Neutrophil (primary cell): ENCODE data around the gene CACNA1A.

ENCODE experiments used
- H3K27ac ChIP-seq: fragments of 200-600 bp; sonication (generic); 2 replicates; pipeline ENCODE4 v1.5.1; 2016; ENCODE audit warnings: mild to moderate bottlenecking, moderate library complexity
- H3K27me3 ChIP-seq: fragments of 200-600 bp; sonication (generic); 2 replicates; pipeline ENCODE4 v1.6.0; 2016; ENCODE audit warnings: mild to moderate bottlenecking
- H3K36me3 ChIP-seq: fragments of 200-600 bp; sonication (generic); 2 replicates; pipeline ENCODE4 v1.5.1; 2017
- H3K4me1 ChIP-seq, 2 experiments: fragments of 200-600 bp in 1 of 2; sonication (generic) in 1 of 2; 1 replicate in 1 of 2; 2 replicates in 1 of 2; pipeline versions ENCODE4 v1.5.1 to v1.6.1; 2013 to 2016; ENCODE audit warnings: low read depth in 1 of 2, low read length in 1 of 2, mild to moderate bottlenecking in 1 of 2, moderate library complexity in 1 of 2; ENCODE audit not compliant: control insufficient read depth in 1 of 2, insufficient read depth in 1 of 2
- H3K4me3 ChIP-seq, 2 experiments: fragments of 200-600 bp in 1 of 2; sonication (generic) in 1 of 2; 1 replicate in 1 of 2; 2 replicates in 1 of 2; pipeline ENCODE4 v1.5.1; 2013 to 2016; ENCODE audit warnings: low read depth in 1 of 2, low read length in 1 of 2, mild to moderate bottlenecking in 1 of 2, moderate library complexity in 1 of 2
- H3K9me3 ChIP-seq: fragments of 200-600 bp; sonication (generic); 2 replicates; pipeline ENCODE4 v1.5.1; 2016
- CTCF ChIP-seq: fragments of 200-600 bp; sonication (generic); IDR thresholded peaks from 2 replicates; pipeline ENCODE4 v1.5.1; 2016; ENCODE audit warnings: antibody characterized with exemption

Gene CACNA1A

GRCh38 chr19:13337181-13337580 is 169.1 kb downstream of the CACNA1A start:
- no peak for TF ChIP-seq CTCF
- Histone ChIP-seq H3K4me3 (no peak overlapping the region), H3K27me3 (no peaks in the 10 kb centered on the region), H3K27ac (no peak overlapping the region), H3K36me3 (no peaks in the 10 kb centered on the region), H3K9me3 (no peaks in the 10 kb centered on the region), H3K4me1 (no peaks in the 10 kb centered on the region)

- Histone ChIP-seq H3K4me1 (no peaks in the 10 kb centered on the region), H3K36me3 (no peaks in the 10 kb centered on the region), H3K4me3 (no peak overlapping the region), H3K9me3 (no peaks in the 10 kb centered on the region), H3K27me3 (no peaks in the 10 kb centered on the region), H3K27ac (no peak overlapping the region)
- no peak for TF ChIP-seq CTCF
Observed at GRCh38 chr19:13334801-13335481, 171.3 kb downstream of the CACNA1A start.

GRCh38 chr19:13330285-13330684 is 176.0 kb downstream of the CACNA1A start:
- TF ChIP-seq CTCF: no peak
- H3K36me3 ChIP-seq: no peaks in the 10 kb centered on the region

GRCh38 chr19:13329766-13330165 is 176.5 kb downstream of the CACNA1A start:
- Histone ChIP-seq H3K36me3 (no peaks in the 10 kb centered on the region), H3K27me3 (no peaks in the 10 kb centered on the region), H3K9me3 (no peaks in the 10 kb centered on the region), H3K27ac (no peak overlapping the region), H3K4me3 (no peak overlapping the region), H3K4me1 (no peaks in the 10 kb centered on the region)
- TF ChIP-seq CTCF: no peak

More at GRCh38 chr19:13330285-13330684, 176.0 kb downstream of the CACNA1A start:
- H3K4me1 ChIP-seq: no peaks in the 10 kb centered on the region
- no peak overlapping the region for H3K27ac ChIP-seq
- no peak overlapping the region for H3K4me3 ChIP-seq
- H3K27me3 ChIP-seq: no peaks in the 10 kb centered on the region
- no peaks in the 10 kb centered on the region for H3K9me3 ChIP-seq

- no peak for TF ChIP-seq CTCF
- no peaks in the 10 kb centered on the region for H3K27me3 ChIP-seq
Observed at GRCh38 chr19:13328241-13328640, 178.0 kb downstream of the CACNA1A start.

More at GRCh38 chr19:13328241-13328640, 178.0 kb downstream of the CACNA1A start:
- Histone ChIP-seq H3K4me3 (no peak overlapping the region), H3K27ac (no peak overlapping the region), H3K36me3 (no peaks in the 10 kb centered on the region), H3K4me1 (no peaks in the 10 kb centered on the region), H3K9me3 (no peaks in the 10 kb centered on the region)
